LNCaP clone FGC (cell line): ENCODE measurements around the gene PCGF3.

Experiments used
- DNase-seq: peaks from one replicate; pipeline ENCODE4 v3.0.0-alpha.2; 2011; ENCODE audit warnings: low read depth
- H3K4me3 ChIP-seq: 2 replicates; pipeline ENCODE4 v1.5.1; 2011; ENCODE audit warnings: mild to moderate bottlenecking, low read depth, low read length, control low read depth
- TF ChIP-seq, protein P1 (sequence below): IDR thresholded peaks from 2 replicates; pipeline ENCODE4 v1.5.1; 2012; ENCODE audit warnings: mild to moderate bottlenecking; ENCODE audit not compliant: control insufficient read depth, insufficient read depth; ENCODE audit errors: extremely low read depth

PCGF3 gene

GRCh38 chr4:709348-709747, 3.7 kb downstream of the PCGF3 start:
- DNase-seq = no peak
- no peak overlapping the region for H3K4me3 ChIP-seq
- TF ChIP-seq, protein P1, sequence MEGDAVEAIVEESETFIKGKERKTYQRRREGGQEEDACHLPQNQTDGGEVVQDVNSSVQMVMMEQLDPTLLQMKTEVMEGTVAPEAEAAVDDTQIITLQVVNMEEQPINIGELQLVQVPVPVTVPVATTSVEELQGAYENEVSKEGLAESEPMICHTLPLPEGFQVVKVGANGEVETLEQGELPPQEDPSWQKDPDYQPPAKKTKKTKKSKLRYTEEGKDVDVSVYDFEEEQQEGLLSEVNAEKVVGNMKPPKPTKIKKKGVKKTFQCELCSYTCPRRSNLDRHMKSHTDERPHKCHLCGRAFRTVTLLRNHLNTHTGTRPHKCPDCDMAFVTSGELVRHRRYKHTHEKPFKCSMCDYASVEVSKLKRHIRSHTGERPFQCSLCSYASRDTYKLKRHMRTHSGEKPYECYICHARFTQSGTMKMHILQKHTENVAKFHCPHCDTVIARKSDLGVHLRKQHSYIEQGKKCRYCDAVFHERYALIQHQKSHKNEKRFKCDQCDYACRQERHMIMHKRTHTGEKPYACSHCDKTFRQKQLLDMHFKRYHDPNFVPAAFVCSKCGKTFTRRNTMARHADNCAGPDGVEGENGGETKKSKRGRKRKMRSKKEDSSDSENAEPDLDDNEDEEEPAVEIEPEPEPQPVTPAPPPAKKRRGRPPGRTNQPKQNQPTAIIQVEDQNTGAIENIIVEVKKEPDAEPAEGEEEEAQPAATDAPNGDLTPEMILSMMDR = no peak

DNA sequence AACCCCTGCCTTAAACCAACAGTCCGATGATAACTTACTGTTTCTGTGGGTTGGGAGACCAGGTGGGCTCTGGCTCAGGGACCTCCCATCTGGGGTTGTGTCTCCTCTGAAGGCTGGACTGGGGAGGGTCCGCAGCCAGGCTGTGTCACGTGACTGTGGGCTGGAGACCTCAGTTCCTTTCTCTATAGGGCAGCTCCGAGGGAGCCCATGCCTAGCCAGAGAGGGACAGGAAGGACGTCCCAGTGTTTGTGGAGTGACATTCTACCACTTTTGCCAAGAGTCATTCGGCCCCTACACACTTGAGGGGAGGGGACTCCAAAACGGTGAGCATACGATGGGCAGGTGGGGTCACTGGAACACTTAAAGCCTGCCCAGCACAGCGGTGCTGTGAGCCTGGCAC, 4.5 kb downstream of the PCGF3 start:
- no peak overlapping the region for H3K4me3 ChIP-seq
- DNase-seq = no peak
- TF ChIP-seq, protein P1 = no peak

- H3K4me3 ChIP-seq = no peak overlapping the region
- DNase-seq = no peak
- TF ChIP-seq, protein P1 = no peak
Observed at GRCh38 chr4:710916-711315, 5.3 kb downstream of the PCGF3 start.

DNA sequence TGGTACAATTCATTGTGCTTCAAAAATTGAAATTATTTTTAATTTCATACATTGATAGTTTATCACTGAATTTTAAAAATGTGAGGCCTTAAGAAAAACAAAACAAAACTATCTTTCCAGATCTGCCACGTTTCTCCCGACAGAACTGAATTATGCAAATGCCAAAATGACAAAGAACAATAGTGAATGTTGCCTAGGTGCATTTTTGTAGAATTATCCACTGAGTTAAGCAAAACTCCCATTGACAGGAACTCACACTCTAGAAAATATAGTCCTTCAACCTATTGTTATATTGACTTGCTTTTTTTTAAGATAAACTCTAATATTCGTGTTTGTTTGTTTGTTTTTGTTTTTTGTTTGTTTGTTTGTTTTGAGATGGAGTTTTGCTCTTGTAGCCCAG, 6.5 kb downstream of the PCGF3 start:
- H3K4me3 ChIP-seq = no peak overlapping the region
- TF ChIP-seq, protein P1 = no peak
- no peak for DNase-seq

DNA sequence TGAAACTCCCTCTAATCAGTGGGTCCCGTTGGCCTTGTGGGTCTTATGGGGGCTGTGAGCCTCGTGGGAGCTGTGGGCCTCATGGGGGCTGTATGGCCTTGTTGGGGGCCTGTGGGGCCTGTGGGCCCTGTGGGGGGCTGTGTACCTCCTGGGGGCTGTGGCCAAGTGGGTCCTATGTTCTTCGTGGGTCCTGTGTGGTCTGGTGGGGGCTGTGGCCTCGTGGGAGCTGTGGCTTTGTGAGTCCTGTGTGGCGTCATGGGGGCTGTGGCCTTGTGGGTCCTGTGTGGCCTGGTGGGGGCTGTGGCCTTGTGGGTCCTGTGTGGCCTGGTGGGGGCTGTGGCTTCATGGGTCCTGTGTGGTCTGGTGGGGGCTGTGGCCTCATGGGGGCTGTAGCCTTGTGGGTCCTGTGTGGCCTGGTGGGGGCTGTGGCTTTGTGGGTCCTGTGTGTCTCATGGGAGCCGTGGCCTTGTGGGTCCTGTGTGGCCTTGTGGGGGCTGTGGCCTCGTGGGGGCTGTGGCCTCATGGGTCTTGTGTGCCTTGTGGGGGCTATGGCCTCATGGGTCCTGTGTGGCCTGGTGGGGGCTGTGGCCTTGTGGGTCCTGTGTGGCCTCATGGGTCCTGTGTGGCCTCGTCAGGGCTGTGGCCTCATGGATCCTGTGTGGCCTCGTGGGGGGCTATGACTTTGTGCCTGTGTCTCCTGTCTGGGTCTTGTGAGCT, 7.4 kb downstream of the PCGF3 start:
- TF ChIP-seq, protein P1 = no peak
- H3K4me3 ChIP-seq = no peak overlapping the region
- DNase-seq = no peak

DNA sequence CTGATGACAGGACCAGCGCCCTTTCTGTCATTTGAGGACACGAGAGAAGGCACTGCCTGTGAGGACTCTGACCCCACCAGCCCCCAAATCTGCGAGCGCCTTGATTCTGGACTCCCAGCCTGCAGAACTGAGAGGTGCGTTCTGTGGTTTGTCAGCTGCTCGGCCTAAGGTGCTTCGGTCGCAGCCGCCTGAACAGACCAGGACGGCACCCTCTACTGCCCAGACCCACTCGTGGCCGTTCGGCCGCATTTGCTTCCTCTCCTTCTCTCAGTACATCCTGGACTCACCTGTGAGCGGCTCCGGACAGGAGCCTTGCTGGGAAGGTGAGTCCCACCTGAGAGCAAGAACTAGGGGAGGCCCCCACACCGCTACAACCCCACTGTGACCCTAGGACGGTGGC, 8.5 kb downstream of the PCGF3 start:
- TF ChIP-seq, protein P1 = no peak
- H3K4me3 ChIP-seq = no peak overlapping the region
- DNase-seq = no peak

- TF ChIP-seq, protein P1 = no peak
- DNase-seq = no peak
- H3K4me3 ChIP-seq = no peak overlapping the region
Observed at GRCh38 chr4:717601-718320, 12.1 kb downstream of the PCGF3 start.
